Erythroblast (primary cell): ENCODE data around the gene JMJD8.

ENCODE experiments used
- GATA1 ChIP-seq: IDR thresholded peaks from 2 replicates; pipeline ENCODE4 v1.6.1; 2011; ENCODE audit warnings: low read depth, mild to moderate bottlenecking, control low read depth, low read length, moderate library complexity
- POLR2A ChIP-seq: IDR thresholded peaks from 2 replicates; pipeline ENCODE4 v1.6.1; 2011; ENCODE audit warnings: mild to moderate bottlenecking, low read length

DNA sequence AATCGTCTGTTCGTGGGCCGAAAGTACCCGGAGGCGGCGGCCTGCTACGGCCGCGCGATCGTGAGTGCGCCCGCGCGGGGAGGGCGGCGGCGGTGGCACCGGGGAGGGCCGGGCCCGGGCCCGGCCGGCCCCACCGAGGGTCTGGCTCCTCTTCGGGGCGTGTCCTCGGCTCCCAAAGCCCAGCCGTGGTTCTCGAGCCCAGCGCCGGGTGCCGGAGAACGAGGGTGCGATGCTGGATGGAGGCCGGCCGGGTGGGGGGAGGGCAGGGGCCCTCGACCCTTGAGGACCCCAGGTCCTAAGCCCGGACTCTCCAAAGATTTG, 3.5 kb downstream of the JMJD8 start:
- TF ChIP-seq POLR2A (no peak), GATA1 (no peak)
